ENCODE measurements around the gene RAB30. TPM values are rescaled to one million over a fixed set of nuclear protein-coding genes. Genes with fewer than 3 reads are reported as not detected.

The RAB30 gene
- total and polyA plus RNA-seq, 9 of the 15 experiments (the other 6 are each of a cell fraction or from before 2014, with no cell fraction given): 0.29 to 1.3 (median 1.0) TPM

GRCh38 chr11:83007909-83008580 is 63.7 kb downstream of the RAB30 start (continued):
- TF ChIP-seq, protein P1, sequence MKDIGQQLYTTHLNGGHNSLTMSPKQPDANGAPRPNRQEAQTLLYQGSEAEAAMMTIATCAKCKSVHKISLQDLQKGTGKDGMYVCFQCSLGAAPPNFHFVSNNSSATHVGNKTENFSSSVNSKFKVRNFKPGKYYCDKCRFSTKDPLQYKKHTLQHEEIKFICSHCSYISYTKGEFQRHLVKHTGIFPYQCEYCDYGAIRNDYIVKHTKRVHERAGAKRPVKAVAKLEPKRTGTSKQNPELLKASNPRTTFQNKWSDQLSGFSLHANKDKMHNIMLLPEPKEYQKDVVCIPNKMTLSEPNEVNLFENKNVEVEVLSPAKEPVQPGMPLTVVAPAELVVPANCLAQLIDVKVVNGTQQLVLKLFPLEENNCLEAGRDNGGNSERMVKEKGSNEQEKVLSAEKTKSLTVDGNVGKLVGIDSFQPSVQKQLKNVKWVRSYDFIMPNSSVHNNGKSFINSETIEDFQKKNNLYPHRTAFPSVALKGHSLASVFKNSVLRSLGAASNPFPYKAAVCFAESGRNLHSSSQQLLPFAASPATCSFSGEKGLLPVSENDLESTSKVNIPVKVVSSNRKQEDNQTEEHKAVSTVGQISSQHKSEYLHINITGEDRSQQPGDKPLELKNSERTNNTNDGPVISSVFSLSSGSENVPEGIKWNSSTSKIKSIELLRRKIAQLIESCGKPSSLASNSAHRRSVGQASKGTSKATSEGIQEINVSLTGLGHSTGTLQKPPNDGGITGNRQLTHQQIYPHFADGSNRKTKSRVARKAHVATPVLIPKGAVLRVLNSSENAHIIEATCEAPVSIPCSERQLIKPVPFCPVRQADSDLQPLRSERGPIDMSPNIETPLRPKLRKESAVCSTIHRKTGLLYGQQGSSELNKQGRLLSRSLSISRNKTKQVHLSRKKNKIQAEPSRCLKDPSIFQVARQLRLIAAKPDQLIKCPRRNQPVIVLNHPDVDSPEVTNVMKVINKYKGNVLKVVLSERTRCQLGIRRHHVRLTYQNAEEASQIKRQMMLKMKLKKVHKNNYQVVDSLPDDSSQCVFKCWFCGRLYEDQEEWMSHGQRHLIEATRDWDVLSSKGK (CRISPR knock-in tag; IDR thresholded peaks at IDR 0.05): no peak
- TF ChIP-seq PHTF2 (CRISPR knock-in tag; IDR thresholded peaks at IDR 0.05) (no peak), ATF6 (CRISPR knock-in tag; IDR thresholded peaks at IDR 0.05) (no peak), OTX1 (CRISPR knock-in tag; IDR thresholded peaks at IDR 0.05) (no peak), ZNF280A (IDR thresholded peaks at IDR 0.05; ENCODE audit: low read depth, partially characterized antibody) (no peak), UBTF (IDR thresholded peaks at IDR 0.05; ENCODE audit: borderline replicate concordance in 1 of 2, low read depth in 2 of 2, low read length in 2 of 2) (0 out of 4 replicates have a peak, but pooled peaks of 1 of the 2 experiments have one; percentile 45), REST (IDR thresholded peaks at IDR 0.05; ENCODE audit: borderline replicate concordance) (peak; percentile 23; the same call in 1 of the 2 replicates), REST (CRISPR knock-in tag; IDR thresholded peaks at IDR 0.05; ENCODE audit: low read depth) (no peak)
